HG03159 (cell line): ENCODE data around the gene COL4A2.

ENCODE experiments used
- ATAC-seq: cut with Tn5 transposase; IDR thresholded peaks from one replicate; pipeline ENCODE4 v1.9.1; 2021; ENCODE audit warnings: mild to moderate bottlenecking, moderate library complexity; ENCODE audit not compliant: unreplicated experiment

COL4A2 gene

GRCh38 chr13:110353339-110353977, 46.4 kb downstream of the COL4A2 start:
- no peak for ATAC-seq

- no peak for ATAC-seq
Measured at GRCh38 chr13:110354123-110354627, 47.1 kb downstream of the COL4A2 start.

GRCh38 chr13:110354715-110355473, 47.8 kb downstream of the COL4A2 start:
- no peak for ATAC-seq

GRCh38 chr13:110356362-110356761, 49.3 kb downstream of the COL4A2 start:
- no peak for ATAC-seq

- ATAC-seq = no peak
Measured at GRCh38 chr13:110358381-110358780, 51.3 kb downstream of the COL4A2 start.

- ATAC-seq = no peak
Measured at GRCh38 chr13:110359840-110360301, 52.8 kb downstream of the COL4A2 start.

GRCh38 chr13:110360598-110360997, 53.5 kb downstream of the COL4A2 start:
- ATAC-seq = no peak

- ATAC-seq = no peak
Measured at GRCh38 chr13:110361365-110361911, 54.4 kb downstream of the COL4A2 start.

- ATAC-seq = no peak
Measured at GRCh38 chr13:110363010-110363409, 55.9 kb downstream of the COL4A2 start.

- no peak for ATAC-seq
Measured at GRCh38 chr13:110364081-110364480, 57.0 kb downstream of the COL4A2 start.

- ATAC-seq = no peak
Measured at GRCh38 chr13:110365876-110366275, 58.8 kb downstream of the COL4A2 start.

GRCh38 chr13:110366733-110367132, 59.6 kb downstream of the COL4A2 start:
- no peak for ATAC-seq

GRCh38 chr13:110367620-110368019, 60.5 kb downstream of the COL4A2 start:
- ATAC-seq = no peak

- ATAC-seq = no peak
Measured at GRCh38 chr13:110368408-110368807, 61.3 kb downstream of the COL4A2 start.

GRCh38 chr13:110369400-110369799, 62.3 kb downstream of the COL4A2 start:
- ATAC-seq = no peak

GRCh38 chr13:110371550-110372465, 64.7 kb downstream of the COL4A2 start:
- ATAC-seq = peak; percentile 84

- ATAC-seq = no peak
Measured at GRCh38 chr13:110372676-110373075, 65.6 kb downstream of the COL4A2 start.

GRCh38 chr13:110373617-110374016, 66.5 kb downstream of the COL4A2 start:
- ATAC-seq = no peak

- ATAC-seq = no peak
Measured at GRCh38 chr13:110374431-110375370, 67.6 kb downstream of the COL4A2 start.

- no peak for ATAC-seq
Measured at GRCh38 chr13:110376120-110376519, 69.0 kb downstream of the COL4A2 start.
